Mesendoderm (in vitro differentiated cells): ENCODE results near the gene TRPM3.
A peak's percentile ranks its signal among the peaks of the same experiment; 100 is the strongest.

Experiments
- DNase-seq: peaks from one replicate; pipeline ENCODE4 v3.0.0; 2013
- H2AK5ac ChIP-seq: 2 replicates; pipeline ENCODE4 v1.6.1; 2013; ENCODE audit warnings: low read length, inconsistent platforms
- H2BK120ac ChIP-seq: 2 replicates; pipeline ENCODE4 v1.6.1; 2013; ENCODE audit warnings: low read depth, mild to moderate bottlenecking, low read length, moderate library complexity, mixed read lengths
- H2BK15ac ChIP-seq: replicated peaks from 2 replicates; pipeline ENCODE4 v1.6.1; 2013; ENCODE audit warnings: low read depth, mild to moderate bottlenecking, moderate library complexity
- H2BK5ac ChIP-seq: 2 replicates; pipeline ENCODE4 v1.6.1; 2013; ENCODE audit warnings: low read length, inconsistent platforms
- H3K18ac ChIP-seq: 2 replicates; pipeline ENCODE4 v1.6.1; 2013; ENCODE audit warnings: mild to moderate bottlenecking, low read length, mixed read lengths
- H3K23ac ChIP-seq: one replicate; pipeline ENCODE4 v1.6.1; 2013; ENCODE audit warnings: low read length
- H3K27ac ChIP-seq: 2 replicates; pipeline ENCODE4 v1.5.1; 2013; ENCODE audit warnings: low read depth, mild to moderate bottlenecking, inconsistent platforms, low read length, moderate library complexity
- H3K27me3 ChIP-seq: 2 replicates; pipeline ENCODE4 v1.6.1; 2013; ENCODE audit warnings: low read length, control low read depth, mild to moderate bottlenecking, inconsistent platforms; ENCODE audit not compliant: insufficient read depth, poor library complexity
- H3K36me3 ChIP-seq: 2 replicates; pipeline ENCODE4 v1.6.1; 2013; ENCODE audit warnings: low read length, inconsistent platforms; ENCODE audit not compliant: control insufficient read depth, insufficient read depth
- H3K4ac ChIP-seq: one replicate; pipeline ENCODE4 v1.6.1; 2013; ENCODE audit warnings: low read depth, mild to moderate bottlenecking, low read length, moderate library complexity
- H3K4me1 ChIP-seq: 2 replicates; pipeline ENCODE4 v1.6.1; 2013; ENCODE audit warnings: low read depth, low read length, inconsistent platforms; ENCODE audit not compliant: control insufficient read depth
- H3K4me2 ChIP-seq: 2 replicates; pipeline ENCODE4 v1.6.1; 2013; ENCODE audit warnings: low read length
- H3K4me3 ChIP-seq: 2 replicates; pipeline ENCODE4 v1.5.1; 2013; ENCODE audit warnings: mild to moderate bottlenecking, low read length
- H3K56ac ChIP-seq: one replicate; pipeline ENCODE4 v1.6.1; 2013; ENCODE audit warnings: low read length
- H3K79me1 ChIP-seq: 2 replicates; pipeline ENCODE4 v1.6.1; 2013; ENCODE audit warnings: low read length, inconsistent platforms
- H3K79me2 ChIP-seq: 2 replicates; pipeline ENCODE4 v1.6.1; 2013; ENCODE audit warnings: mild to moderate bottlenecking, low read length; ENCODE audit not compliant: control insufficient read depth, insufficient read depth
- H3K9ac ChIP-seq: 2 replicates; pipeline ENCODE4 v1.6.1; 2013; ENCODE audit warnings: low read length, inconsistent platforms
- H4K5ac ChIP-seq: one replicate; pipeline ENCODE4 v1.6.1; 2013; ENCODE audit warnings: low read length
- H4K8ac ChIP-seq: one replicate; pipeline ENCODE4 v1.6.1; 2013; ENCODE audit warnings: low read depth, mild to moderate bottlenecking, control low read depth, low read length, moderate library complexity
- WGBS: extraction: QIAGEN DNeasy Blood & Tissue Kit; methylation state at CpG from one replicate; pipeline ENCODE4 v1.1.7; 2013; ENCODE audit warnings: low lambda C conversion rate, missing lambda C conversion rate; ENCODE audit not compliant: insufficient coverage; ENCODE audit errors: extremely low coverage; 5-methylcytosine and 5-hydroxymethylcytosine counted together

The TRPM3 gene

GRCh38 chr9:70539526-70539925 is 581.9 kb downstream of the TRPM3 start:
- Histone ChIP-seq H3K18ac (no peak overlapping the region), H2BK5ac (no peak overlapping the region), H3K27ac (no peak overlapping the region), H2BK120ac (no peak overlapping the region), H2AK5ac (no peak overlapping the region), H3K56ac (no peak overlapping the region), H3K4ac (no peak overlapping the region), H3K79me2 (no peaks in the 10 kb centered on the region), H3K23ac (no peak overlapping the region), H3K4me2 (no peak overlapping the region), H2BK15ac (no peak overlapping the region), H4K8ac (no peak overlapping the region), H3K27me3 (no peaks in the 10 kb centered on the region), H3K36me3 (no peaks in the 10 kb centered on the region), H3K79me1 (no peaks in the 10 kb centered on the region), H3K4me1 (no peaks in the 10 kb centered on the region), H4K5ac (no peak overlapping the region), H3K4me3 (no peak overlapping the region), H3K9ac (no peak overlapping the region)
- DNase-seq, result no peak
- WGBS, result no CpG with 5 or more reads among the region's 1 CpG

- H3K4me3 ChIP-seq, result no peak overlapping the region
- no peak overlapping the region for H3K27ac ChIP-seq
- WGBS, result no CpG with 5 or more reads among the region's 1 CpG
- no peak overlapping the region for H3K18ac ChIP-seq
- H3K4me2 ChIP-seq, result no peak overlapping the region
- no peak overlapping the region for H3K4ac ChIP-seq
- no peak overlapping the region for H4K5ac ChIP-seq
- H3K9ac ChIP-seq, result no peak overlapping the region
- no peak overlapping the region for H2BK5ac ChIP-seq
- no peaks in the 10 kb centered on the region for H3K4me1 ChIP-seq
- H2AK5ac ChIP-seq, result no peak overlapping the region
- no peaks in the 10 kb centered on the region for H3K79me1 ChIP-seq
- no peak for DNase-seq
- no peaks in the 10 kb centered on the region for H3K27me3 ChIP-seq
- no peak overlapping the region for H3K56ac ChIP-seq
- no peak overlapping the region for H3K23ac ChIP-seq
- H3K79me2 ChIP-seq, result no peaks in the 10 kb centered on the region
- H4K8ac ChIP-seq, result no peak overlapping the region
- H3K36me3 ChIP-seq, result no peaks in the 10 kb centered on the region
- H2BK120ac ChIP-seq, result no peak overlapping the region
- H2BK15ac ChIP-seq, result no peak overlapping the region
Observed at GRCh38 chr9:70539001-70539400, 582.4 kb downstream of the TRPM3 start.

GRCh38 chr9:70537084-70537483 is 584.3 kb downstream of the TRPM3 start:
- WGBS, result no CpG with 5 or more reads among the region's 21 CpGs
- no peak overlapping the region for H3K56ac ChIP-seq
- H3K18ac ChIP-seq, result no peak overlapping the region
- no peaks in the 10 kb centered on the region for H3K79me2 ChIP-seq
- H3K79me1 ChIP-seq, result no peaks in the 10 kb centered on the region
- H2AK5ac ChIP-seq, result no peak overlapping the region
- no peak overlapping the region for H3K23ac ChIP-seq
- H2BK5ac ChIP-seq, result no peak overlapping the region
- no peak overlapping the region for H3K4ac ChIP-seq
- DNase-seq, result no peak
- no peak overlapping the region for H3K27ac ChIP-seq
- no peak overlapping the region for H4K5ac ChIP-seq
- no peak overlapping the region for H3K4me3 ChIP-seq
- no peaks in the 10 kb centered on the region for H3K27me3 ChIP-seq
- H3K9ac ChIP-seq, result no peak overlapping the region
- H3K4me2 ChIP-seq, result no peak overlapping the region
- no peaks in the 10 kb centered on the region for H3K36me3 ChIP-seq
- no peak overlapping the region for H2BK120ac ChIP-seq
- H2BK15ac ChIP-seq, result no peak overlapping the region
- H4K8ac ChIP-seq, result no peak overlapping the region
- H3K4me1 ChIP-seq, result no peaks in the 10 kb centered on the region

GRCh38 chr9:70535546-70536323 is 585.7 kb downstream of the TRPM3 start:
- no peaks in the 10 kb centered on the region for H3K79me2 ChIP-seq
- no peaks in the 10 kb centered on the region for H3K79me1 ChIP-seq
- H3K9ac ChIP-seq, result no peak overlapping the region
- no peak overlapping the region for H2BK5ac ChIP-seq
- peak; percentile 8 for DNase-seq
- no peak overlapping the region for H2BK15ac ChIP-seq
- H4K8ac ChIP-seq, result no peak overlapping the region
- no peak overlapping the region for H3K4me3 ChIP-seq
- H2AK5ac ChIP-seq, result no peak overlapping the region
- H4K5ac ChIP-seq, result no peak overlapping the region
- H3K4me2 ChIP-seq, result no peak overlapping the region
- H3K27me3 ChIP-seq, result no peaks in the 10 kb centered on the region
- H3K27ac ChIP-seq, result no peak overlapping the region
- no peak overlapping the region for H3K56ac ChIP-seq
- no peak overlapping the region for H3K23ac ChIP-seq
- no peak overlapping the region for H3K18ac ChIP-seq
- WGBS, result no CpG with 5 or more reads among the region's 16 CpGs
- H3K4ac ChIP-seq, result no peak overlapping the region
- no peaks in the 10 kb centered on the region for H3K4me1 ChIP-seq
- no peaks in the 10 kb centered on the region for H3K36me3 ChIP-seq
- no peak overlapping the region for H2BK120ac ChIP-seq

GRCh38 chr9:70534471-70534870 is 587.0 kb downstream of the TRPM3 start:
- no peak overlapping the region for H4K8ac ChIP-seq
- no peaks in the 10 kb centered on the region for H3K4me1 ChIP-seq
- no peak overlapping the region for H3K18ac ChIP-seq
- H3K36me3 ChIP-seq, result no peaks in the 10 kb centered on the region
- H3K79me2 ChIP-seq, result no peaks in the 10 kb centered on the region
- H3K4me3 ChIP-seq, result no peak overlapping the region
- DNase-seq, result no peak
- no peak overlapping the region for H3K23ac ChIP-seq
- H2BK15ac ChIP-seq, result no peak overlapping the region
- no peak overlapping the region for H3K4ac ChIP-seq
- no peaks in the 10 kb centered on the region for H3K79me1 ChIP-seq
- no peaks in the 10 kb centered on the region for H3K27me3 ChIP-seq
- no peak overlapping the region for H3K4me2 ChIP-seq
- H3K56ac ChIP-seq, result no peak overlapping the region
- no peak overlapping the region for H2BK5ac ChIP-seq
- H4K5ac ChIP-seq, result no peak overlapping the region
- H2AK5ac ChIP-seq, result no peak overlapping the region
- no peak overlapping the region for H2BK120ac ChIP-seq
- no peak overlapping the region for H3K9ac ChIP-seq
- no peak overlapping the region for H3K27ac ChIP-seq

- WGBS, result no CpG with 5 or more reads among the region's 4 CpGs
- no peaks in the 10 kb centered on the region for H3K79me1 ChIP-seq
- H3K4me2 ChIP-seq, result no peak overlapping the region
- no peak overlapping the region for H4K5ac ChIP-seq
- H3K27me3 ChIP-seq, result no peaks in the 10 kb centered on the region
- H3K27ac ChIP-seq, result no peak overlapping the region
- no peak for DNase-seq
- no peak overlapping the region for H3K23ac ChIP-seq
- H3K4me3 ChIP-seq, result no peak overlapping the region
- no peak overlapping the region for H2AK5ac ChIP-seq
- H4K8ac ChIP-seq, result no peak overlapping the region
- no peaks in the 10 kb centered on the region for H3K36me3 ChIP-seq
- H3K9ac ChIP-seq, result no peak overlapping the region
- H3K79me2 ChIP-seq, result no peaks in the 10 kb centered on the region
- no peak overlapping the region for H3K18ac ChIP-seq
- H3K56ac ChIP-seq, result no peak overlapping the region
- no peak overlapping the region for H2BK5ac ChIP-seq
- no peaks in the 10 kb centered on the region for H3K4me1 ChIP-seq
- H3K4ac ChIP-seq, result no peak overlapping the region
- H2BK15ac ChIP-seq, result no peak overlapping the region
- H2BK120ac ChIP-seq, result no peak overlapping the region
Observed at GRCh38 chr9:70534061-70534460, 587.4 kb downstream of the TRPM3 start.
